NCI-H524 (cell line): ENCODE data around the gene KRTAP1-1.
A peak's percentile ranks its signal among the peaks of the same experiment; 100 is the strongest.

ENCODE experiments used
- DNase-seq, 2 experiments: peaks; one replicate each; lab custom pipeline; 2025; lab: John Stamatoyannopoulos, UW

KRTAP1-1 gene

DNA sequence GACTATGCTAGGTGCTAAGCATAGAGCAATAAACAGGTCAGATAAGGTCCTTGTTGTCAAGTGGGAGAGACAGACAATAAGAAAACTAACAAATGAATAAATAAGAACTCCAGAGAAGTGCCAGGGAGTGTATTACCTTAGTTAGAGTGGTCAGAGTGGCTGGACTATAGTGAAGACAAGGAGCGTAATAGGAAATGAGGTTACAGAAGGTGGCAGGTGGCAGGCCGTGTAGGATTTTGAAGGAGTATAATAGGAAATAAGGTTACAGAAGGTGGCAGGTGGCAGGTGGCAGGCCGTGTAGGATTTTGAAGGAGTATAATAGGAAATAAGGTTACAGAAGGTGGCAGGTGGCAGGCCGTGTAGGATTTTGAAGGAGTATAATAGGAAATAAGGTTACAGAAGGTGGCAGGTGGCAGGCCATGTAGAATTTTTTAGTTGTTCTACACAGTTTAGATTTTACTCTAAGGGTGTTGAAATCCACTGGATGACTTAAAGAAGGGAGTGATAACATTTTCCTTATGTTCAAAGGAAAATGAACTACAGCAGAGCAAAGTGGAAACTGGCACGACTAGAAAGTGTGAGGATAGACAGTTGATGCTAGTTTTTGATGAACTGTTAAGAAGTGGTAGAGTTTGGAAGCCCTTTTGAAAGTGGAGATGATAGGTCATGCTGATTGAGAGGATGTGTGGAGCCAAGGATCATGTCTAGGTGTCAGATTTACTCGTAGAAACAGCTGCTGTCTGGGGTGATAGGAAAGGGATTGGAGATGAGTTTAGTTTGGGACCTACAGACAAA, 28.7 kb downstream of the KRTAP1-1 start:
- no peak for DNase-seq

DNA sequence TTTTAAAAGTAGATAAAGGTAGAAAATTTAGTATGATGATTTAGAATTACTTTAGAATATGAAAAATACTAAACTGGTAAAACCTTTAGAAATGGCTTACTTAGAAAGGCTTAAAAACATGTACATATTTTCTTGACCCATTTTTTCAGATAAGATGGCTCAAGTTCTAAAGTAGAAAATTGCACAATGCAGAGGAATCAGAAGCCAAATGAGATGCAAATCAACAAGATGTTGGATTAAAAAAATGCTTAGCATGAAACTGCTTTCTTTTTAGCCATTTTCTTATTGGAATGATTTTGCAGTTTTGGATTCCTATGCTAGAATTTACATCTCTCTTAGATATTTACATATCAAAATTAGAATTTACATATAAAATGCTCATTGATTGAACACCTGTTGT, 30.8 kb downstream of the KRTAP1-1 start:
- no peak for DNase-seq

DNA sequence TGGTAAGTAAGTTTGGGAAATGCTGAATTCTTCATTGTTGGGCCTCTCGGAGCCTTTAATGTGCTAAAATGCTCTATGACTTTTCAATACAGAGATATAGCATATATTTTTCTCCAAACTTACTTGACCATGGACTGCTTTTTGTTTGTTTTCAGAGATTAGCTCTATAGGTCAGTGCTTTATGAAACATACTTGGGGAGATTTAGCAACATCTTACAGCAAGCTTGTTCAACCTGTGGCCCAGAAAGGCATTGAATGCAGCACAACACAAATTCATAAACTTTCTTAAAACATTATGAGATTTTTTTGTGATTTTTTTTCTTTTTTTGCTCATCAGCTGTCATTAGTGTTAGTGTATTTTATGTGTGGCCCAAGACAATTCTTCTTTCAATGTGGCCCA, 31.3 kb downstream of the KRTAP1-1 start:
- DNase-seq, result no peak

DNA sequence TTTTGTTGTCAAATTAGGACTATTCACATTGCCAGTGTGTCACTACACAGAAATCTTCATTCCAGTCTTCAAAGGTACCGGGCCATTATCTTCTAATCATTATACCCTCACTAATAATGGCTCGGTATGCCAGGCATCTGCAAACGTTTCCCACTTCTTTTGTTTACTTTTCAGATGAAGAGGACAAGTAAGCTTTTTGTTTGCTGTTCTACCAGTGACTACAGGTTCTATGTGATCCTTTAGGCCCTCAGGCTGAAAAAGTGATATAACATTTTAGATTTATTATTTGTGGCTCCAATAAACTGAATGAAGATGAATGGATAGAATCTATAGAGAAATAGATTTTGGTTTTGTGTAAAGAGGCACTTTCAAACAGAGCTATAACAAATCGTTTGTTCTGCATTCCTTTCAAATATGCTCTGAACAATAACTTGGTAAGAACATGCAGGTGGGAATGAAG, 31.9 kb downstream of the KRTAP1-1 start:
- no peak for DNase-seq

DNA sequence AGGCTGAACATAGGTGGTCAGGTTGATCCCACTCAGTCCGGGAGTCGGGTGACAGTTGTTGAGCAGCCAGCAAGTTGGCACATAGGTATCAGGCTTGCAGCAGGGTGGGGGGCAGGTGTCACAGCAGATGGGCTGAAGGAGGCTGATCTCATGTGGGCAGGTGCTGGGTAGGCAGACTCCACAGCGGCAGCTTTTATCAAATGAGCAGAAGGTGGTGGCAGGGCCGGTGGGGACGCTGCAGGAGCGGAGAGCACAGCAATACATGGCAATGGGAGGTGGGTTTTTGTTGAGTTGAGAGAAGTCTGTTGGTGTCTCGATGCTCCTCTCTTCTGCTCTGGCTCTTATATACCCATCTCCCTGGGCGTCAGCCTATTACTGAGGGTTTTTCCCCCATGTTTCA, 32.4 kb downstream of the KRTAP1-1 start, which contains the start of gene KRTAP3-1:
Gene KRTAP3-1 (minus strand): TSS at position 318 of the 400 bp plus-strand sequence. CDS start 54 bp downstream, at position 264.
- DNase-seq, result no peak

DNA sequence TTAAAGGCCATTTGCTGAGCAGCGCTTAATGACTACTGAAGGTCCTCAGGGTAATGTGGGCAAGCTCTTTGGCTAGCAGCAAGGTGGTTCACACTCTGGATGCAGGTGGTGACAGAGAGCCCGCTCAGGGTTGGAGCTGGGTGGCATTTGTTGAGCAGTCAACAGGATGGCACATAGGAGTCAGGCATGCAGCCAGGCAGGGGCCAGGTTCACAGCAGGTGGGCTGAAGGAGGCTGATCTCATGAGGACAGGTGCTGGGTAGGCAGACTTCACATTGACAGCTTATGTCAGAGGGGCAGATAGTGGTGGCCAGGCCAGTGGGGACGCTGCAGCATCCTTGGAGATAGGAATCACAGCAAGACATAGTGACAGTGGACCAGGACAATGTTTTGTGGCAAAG, 36.9 kb downstream of the KRTAP1-1 start:
- DNase-seq, result no peak

DNA sequence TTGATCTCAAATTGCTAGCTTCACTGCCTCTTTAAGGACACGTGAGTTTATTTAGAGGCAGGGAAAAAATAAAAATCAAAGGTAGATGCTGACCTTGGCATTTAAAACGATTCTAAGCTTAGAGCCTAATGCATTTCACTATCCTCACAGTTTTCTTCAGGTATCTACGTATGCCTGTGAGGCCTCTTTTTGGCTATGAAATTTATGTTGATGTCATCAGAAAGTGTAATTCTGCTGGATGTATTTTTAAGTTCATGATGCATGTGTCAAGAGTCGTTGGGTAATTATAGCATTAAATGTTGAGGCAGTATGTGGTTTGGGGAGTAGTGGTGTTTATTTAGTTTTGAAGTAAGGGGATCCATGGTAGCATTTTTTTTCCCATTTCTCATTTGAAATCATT, 37.3 kb downstream of the KRTAP1-1 start:
- no peak for DNase-seq

DNA sequence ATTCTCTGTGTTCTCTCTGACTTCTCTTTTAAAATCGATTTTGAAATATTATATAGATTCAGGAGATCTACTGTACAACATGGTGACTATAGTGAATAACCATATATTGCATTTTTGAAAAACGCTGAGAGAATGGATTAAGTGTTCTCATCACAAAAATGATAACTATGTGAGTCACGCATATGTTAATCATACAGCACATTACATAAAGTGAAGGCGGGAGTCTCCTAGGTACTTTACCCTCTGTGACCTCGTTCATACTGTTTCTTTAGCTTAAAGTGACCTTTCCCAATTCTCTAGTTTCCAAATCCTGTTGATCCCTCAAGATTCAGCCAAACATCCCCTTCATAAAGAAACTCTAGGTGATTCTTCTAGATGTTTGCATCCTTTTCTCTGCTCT, 38.4 kb downstream of the KRTAP1-1 start:
- no peak for DNase-seq

DNA sequence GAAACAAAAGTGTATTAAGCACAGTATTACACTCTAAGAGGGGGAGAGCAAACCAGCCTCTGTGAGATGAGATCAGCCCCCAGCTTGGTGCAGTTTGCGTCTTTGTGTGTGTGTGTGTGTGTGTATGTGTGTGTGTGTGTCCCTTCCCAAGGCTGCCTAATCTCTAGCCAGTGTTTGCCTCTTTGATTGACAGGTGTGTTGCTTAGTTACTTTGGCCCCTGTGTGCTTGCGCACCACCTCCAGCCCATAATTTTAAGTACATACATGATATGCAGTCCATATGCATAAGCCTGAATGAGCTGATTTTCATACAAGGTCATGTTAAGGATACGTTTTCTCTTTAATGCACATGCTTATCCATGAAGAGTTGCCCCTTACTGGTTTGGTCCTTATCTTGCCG, 39.5 kb downstream of the KRTAP1-1 start:
- DNase-seq, result no peak

DNA sequence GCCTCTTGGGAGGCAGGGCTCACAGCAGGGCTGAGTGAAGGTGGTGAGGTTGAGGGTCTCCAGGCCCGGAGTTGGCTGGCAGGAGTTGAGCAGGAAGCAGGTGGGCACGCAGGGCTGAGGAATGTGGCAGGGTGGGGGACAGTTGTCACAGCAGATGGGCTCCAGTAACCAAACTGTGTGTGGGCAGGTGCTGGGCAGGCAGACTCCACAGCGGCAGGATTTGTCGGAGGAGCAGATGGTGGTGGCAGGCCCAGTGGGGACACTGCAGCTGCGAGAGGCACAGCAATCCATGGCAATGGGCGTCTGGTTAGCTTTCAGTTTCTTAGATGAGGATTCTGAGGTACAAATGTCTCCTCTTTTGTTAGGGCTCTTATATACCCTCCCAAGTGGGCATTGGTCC, 41.7 kb downstream of the KRTAP1-1 start, which contains the start of gene KRTAP3-2:
Gene KRTAP3-2 (minus strand): TSS at position 344 of the 400 bp plus-strand sequence. CDS start 53 bp downstream, at position 291.
- peak in 1 of 2 experiments; percentile 15 for DNase-seq

DNA sequence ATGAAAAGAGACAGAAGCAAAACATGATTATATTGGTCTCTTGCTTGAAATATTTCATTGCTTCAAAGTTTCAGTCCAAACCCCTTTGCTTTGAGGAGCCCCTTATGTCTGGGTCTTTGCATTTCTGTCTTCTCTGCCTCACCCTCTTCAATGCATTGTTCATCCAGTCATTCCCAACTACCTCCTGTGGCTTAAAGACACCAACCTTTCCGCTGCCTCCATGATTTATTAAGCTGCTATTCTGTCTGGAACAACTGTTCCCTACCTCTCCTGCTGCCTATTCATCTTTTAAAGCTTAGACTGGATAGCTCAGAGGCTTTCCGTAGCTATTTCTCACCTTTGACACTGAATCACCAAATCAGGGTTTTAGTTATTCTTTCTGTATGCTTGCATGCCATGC, 43.9 kb downstream of the KRTAP1-1 start:
- DNase-seq, result no peak

DNA sequence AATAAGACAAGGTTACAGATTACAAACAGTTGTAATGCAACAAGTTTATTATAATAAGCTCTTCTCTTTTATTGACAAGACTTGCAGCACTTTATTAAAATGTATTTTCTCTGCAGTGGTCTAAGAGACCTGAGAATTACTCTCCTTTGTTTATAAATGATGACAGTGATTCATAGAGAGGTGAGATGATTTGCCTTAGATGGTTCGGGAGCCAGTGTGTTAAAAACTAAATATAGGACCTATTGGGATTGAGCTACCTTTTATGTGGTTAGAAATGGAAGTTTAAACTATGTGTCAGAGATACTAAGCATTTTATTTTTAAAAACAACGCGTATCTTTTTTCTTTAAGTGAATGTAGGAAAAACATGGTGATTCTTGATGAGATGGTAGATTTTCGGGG, 44.4 kb downstream of the KRTAP1-1 start:
- no peak for DNase-seq

DNA sequence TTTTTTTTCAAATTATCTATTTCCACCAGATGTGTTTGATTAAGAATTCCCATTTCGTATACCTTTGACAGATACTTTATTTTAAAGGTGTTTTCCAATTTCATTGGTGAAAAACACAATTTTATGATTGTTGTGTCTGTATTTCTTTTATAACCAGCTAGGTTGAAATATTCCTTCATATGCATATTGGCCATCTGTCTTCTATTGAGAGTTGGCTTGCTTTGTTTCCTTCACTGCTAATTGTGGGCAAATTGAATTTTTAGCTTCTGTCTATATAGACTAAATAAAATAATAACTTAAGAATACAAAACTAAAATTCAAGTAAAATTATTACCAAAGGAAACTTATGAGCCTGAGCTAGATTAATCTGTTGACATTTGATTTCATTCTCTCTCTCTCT, 46.1 kb downstream of the KRTAP1-1 start:
- DNase-seq, result no peak

DNA sequence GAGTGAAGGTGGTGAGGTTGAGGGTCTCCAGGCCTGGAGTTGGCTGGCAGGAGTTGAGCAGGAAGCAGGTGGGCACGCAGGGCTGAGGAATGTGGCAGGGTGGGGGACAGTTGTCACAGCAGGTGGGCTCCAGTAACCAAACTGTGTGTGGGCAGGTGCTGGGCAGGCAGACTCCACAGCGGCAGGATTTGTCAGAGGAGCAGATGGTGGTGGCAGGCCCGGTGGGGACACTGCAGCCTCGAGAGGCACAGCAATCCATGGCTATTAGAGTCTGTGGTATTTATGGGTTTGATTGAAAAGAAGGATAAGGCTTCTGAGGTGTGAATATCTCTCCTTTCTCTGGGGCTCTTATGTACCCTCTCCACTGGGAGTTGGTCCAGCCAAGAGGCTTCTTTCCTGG, 47.4 kb downstream of the KRTAP1-1 start, which contains the start of gene KRTAP3-3:
Gene KRTAP3-3 (minus strand): TSS at position 326 of the 400 bp plus-strand sequence. CDS start 67 bp downstream, at position 259.
- no peak for DNase-seq

DNA sequence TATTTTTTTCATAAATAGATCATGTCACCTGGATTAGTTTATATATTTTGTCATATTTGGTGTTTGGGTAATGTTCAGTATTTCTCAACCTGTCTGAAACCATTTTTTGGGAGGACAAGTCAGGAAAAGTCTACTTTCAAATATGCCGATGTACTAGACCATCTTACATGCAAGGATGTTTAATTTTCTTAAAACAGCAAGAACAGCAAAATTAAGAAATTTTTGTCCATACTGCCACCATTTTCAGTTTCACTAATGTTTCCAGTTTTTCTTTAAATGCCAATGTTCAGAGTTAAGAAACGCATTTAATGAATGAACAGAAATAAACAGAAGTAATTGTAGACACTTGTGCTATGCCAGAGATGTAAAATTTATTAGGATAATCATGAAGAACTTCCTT, 48.2 kb downstream of the KRTAP1-1 start:
- no peak for DNase-seq

DNA sequence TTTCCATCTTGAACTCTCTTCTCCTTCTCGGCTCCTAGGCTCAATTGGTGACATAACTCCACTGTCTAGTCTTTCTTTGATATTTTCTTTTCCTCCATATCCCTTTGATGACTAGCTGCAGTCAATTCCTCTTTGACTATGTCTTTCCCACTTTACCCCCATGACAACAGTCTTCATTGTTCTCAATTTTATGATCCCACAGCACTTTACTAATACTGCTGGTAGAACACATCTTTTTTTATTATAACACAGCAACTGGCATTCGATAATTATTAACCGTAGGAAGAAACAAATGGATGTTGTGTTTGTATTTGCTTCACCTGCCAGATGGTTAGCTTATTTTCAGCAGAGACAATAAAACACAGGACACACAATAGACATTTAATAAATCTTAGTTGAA, 48.6 kb downstream of the KRTAP1-1 start:
- no peak for DNase-seq
